IMR-90 (cell line): ENCODE data around the gene WBP11.

Source experiments
- FOS ChIP-seq: fragments of 150-350 bp; IDR thresholded peaks from 2 replicates; pipeline ENCODE4 v1.6.1; 2016; ENCODE audit warnings: low read depth, low read length
- MAZ ChIP-seq: IDR thresholded peaks from 2 replicates; pipeline ENCODE4 v1.6.1; 2012; ENCODE audit warnings: low read depth, mild to moderate bottlenecking, low read length, improper control_type of control experiment, moderate library complexity, borderline replicate concordance
- MXI1 ChIP-seq: IDR thresholded peaks from 2 replicates; pipeline ENCODE4 v1.6.1; 2012; ENCODE audit warnings: low read depth, mild to moderate bottlenecking, low read length, moderate library complexity, borderline replicate concordance
- RAD21 ChIP-seq: IDR thresholded peaks from 2 replicates; pipeline ENCODE4 v1.6.1; 2012; ENCODE audit warnings: low read length, improper control_type of control experiment
- RFX5 ChIP-seq: IDR thresholded peaks from 2 replicates; pipeline ENCODE4 v1.8.0; 2012; ENCODE audit warnings: low read depth, mild to moderate bottlenecking, low read length, moderate library complexity
- SMC3 ChIP-seq: fragments of 150-350 bp; IDR thresholded peaks from 2 replicates; pipeline ENCODE4 v1.6.1; 2016; ENCODE audit warnings: low read depth, mild to moderate bottlenecking, antibody characterized with exemption, low read length, moderate library complexity
- TF ChIP-seq, protein P1 (sequence below): conservative IDR thresholded peaks from 2 replicates; pipeline ENCODE4 v1.5.1; 2012; ENCODE audit warnings: mild to moderate bottlenecking, low read depth, low read length, improper control_type of control experiment
- TF ChIP-seq, protein P2 (sequence below): fragments of 150-350 bp; IDR thresholded peaks from 2 replicates; pipeline ENCODE4 v1.6.1; 2017; ENCODE audit warnings: mild to moderate bottlenecking, antibody characterized with exemption, low read length, low read depth

DNA sequence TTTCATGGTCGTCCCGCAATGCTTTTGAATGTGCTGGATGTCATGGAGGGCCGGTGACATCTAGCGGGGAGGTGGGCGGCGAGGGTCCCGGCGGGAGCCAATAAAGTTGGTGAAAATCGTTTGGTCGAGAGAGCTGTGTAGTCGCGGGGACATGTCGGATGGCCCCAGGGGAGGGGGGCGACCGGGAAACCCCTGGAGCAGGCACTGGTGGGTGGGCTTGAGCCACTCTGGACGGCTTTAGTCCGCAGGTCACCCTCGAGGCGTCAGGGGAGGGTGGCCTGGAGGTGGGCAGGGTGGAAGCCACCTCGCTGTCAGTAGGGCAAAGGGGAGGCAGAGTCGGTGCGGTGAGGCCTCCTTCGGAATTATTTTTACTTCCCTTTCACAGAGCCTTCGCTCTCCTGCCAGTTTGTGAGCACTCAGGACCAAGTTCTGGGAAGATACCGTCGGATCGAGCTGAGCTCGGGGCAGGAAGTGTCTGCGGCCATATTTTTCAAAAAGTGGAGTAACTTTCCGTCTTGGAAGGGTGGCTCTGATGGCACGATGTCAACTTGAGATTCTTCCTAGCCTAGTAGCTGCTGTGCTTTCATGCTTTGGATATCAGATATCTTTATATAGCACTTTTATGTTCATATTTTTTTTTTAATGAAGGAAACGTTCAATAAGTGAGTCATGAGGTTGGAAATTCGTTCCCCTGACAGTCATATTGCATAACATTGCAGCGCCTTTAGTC is 28.2 kb downstream of the WBP11 start:
- TF ChIP-seq, protein P1, sequence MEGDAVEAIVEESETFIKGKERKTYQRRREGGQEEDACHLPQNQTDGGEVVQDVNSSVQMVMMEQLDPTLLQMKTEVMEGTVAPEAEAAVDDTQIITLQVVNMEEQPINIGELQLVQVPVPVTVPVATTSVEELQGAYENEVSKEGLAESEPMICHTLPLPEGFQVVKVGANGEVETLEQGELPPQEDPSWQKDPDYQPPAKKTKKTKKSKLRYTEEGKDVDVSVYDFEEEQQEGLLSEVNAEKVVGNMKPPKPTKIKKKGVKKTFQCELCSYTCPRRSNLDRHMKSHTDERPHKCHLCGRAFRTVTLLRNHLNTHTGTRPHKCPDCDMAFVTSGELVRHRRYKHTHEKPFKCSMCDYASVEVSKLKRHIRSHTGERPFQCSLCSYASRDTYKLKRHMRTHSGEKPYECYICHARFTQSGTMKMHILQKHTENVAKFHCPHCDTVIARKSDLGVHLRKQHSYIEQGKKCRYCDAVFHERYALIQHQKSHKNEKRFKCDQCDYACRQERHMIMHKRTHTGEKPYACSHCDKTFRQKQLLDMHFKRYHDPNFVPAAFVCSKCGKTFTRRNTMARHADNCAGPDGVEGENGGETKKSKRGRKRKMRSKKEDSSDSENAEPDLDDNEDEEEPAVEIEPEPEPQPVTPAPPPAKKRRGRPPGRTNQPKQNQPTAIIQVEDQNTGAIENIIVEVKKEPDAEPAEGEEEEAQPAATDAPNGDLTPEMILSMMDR = no peak
- TF ChIP-seq RAD21 (no peak), MXI1 (no peak), SMC3 (no peak), FOS (peak; percentile 32; the same call in 1 of the 2 replicates), RFX5 (no peak), MAZ (no peak)
- TF ChIP-seq, protein P2, sequence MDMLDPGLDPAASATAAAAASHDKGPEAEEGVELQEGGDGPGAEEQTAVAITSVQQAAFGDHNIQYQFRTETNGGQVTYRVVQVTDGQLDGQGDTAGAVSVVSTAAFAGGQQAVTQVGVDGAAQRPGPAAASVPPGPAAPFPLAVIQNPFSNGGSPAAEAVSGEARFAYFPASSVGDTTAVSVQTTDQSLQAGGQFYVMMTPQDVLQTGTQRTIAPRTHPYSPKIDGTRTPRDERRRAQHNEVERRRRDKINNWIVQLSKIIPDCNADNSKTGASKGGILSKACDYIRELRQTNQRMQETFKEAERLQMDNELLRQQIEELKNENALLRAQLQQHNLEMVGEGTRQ = no peak
